SK-N-MC (cell line): ENCODE data around the gene HOXA11.

Experiments
- EZH2 ChIP-seq: fragments of 200-600 bp; sonication (generic); IDR thresholded peaks from one replicate; pipeline ENCODE4 v1.6.1; 2017; ENCODE audit warnings: antibody characterized with exemption
- POLR2AphosphoS5 ChIP-seq: IDR thresholded peaks from 2 replicates; pipeline ENCODE4 v1.6.1; 2012; ENCODE audit warnings: mild to moderate bottlenecking, low read depth, low read length, borderline replicate concordance

DNA sequence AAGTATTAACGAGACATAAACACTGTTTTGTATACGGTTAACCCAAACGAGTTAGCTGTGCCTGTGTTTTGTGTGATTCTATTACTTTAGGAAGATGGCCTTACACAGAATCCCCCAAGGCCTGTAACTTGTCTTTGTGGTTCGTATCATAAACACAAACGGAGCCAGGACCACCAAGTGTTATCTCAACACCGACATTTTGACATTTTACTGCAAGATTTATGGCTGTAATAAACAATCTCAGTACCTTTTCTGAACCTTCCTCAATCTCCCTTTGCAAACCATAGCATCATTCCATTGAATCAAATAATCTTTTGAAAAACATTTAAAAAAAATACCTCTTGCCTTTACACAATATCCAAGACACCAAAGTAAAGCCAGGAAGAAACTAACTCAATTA is 52.1 kb downstream of the HOXA11 start:
- no peak for TF ChIP-seq POLR2AphosphoS5
- TF ChIP-seq EZH2, result no peak
